ENCODE data around the gene TRPV4. TPM values are rescaled to one million over a fixed set of nuclear protein-coding genes. Genes with fewer than 3 reads are reported as not detected.

Gene TRPV4
- polyA plus RNA-seq, 4 donors, result 1.5 to 19.7 (median 10.0) TPM

Other genes with a start within 250 kb of the TRPV4 start
- gene FAM222A, start 119.6 kb downstream of the TRPV4 start, polyA plus RNA-seq (ENCODE audit: insufficient read length in 4 of 4), result 10 to 100 TPM in 1 of 4 donors, 1 to 10 TPM in 3; 2.1 to 10.1 (median 6.5) TPM
- 10 to 100 TPM; 23.9 to 43.6 (median 35.6) TPM for gene GLTP, start 47.1 kb upstream of the TRPV4 start, polyA plus RNA-seq (ENCODE audit: insufficient read length in 4 of 4)
- 10 to 100 TPM; 20.8 to 30.0 (median 22.1) TPM for gene TCHP, start 66.9 kb upstream of the TRPV4 start, polyA plus RNA-seq (ENCODE audit: insufficient read length in 4 of 4)
- gene GIT2, start 163.0 kb upstream of the TRPV4 start, polyA plus RNA-seq (ENCODE audit: insufficient read length in 4 of 4), result 10 to 100 TPM; 35.2 to 48.1 (median 40.1) TPM
- gene ANKRD13A, start 166.0 kb upstream of the TRPV4 start, polyA plus RNA-seq (ENCODE audit: insufficient read length in 4 of 4), result 10 to 100 TPM; 34.2 to 45.9 (median 43.6) TPM
- 10 to 100 TPM; 23.7 to 39.9 (median 31.3) TPM for gene C12orf76, start 215.1 kb upstream of the TRPV4 start, polyA plus RNA-seq (ENCODE audit: insufficient read length in 4 of 4)